Pancreas (tissue), 10 donors: ENCODE measurements around the gene MVD. TPM values are rescaled to one million over a fixed set of nuclear protein-coding genes. Genes with fewer than 3 reads are reported as not detected.

Experiments
- ATAC-seq, 4 donors: fragments of 200-7000 bp; cut with Tn5 transposase; one replicate each; pipeline versions ENCODE4 v1.8.0 to v1.9.1; 2020; ENCODE audit warnings: mild to moderate bottlenecking in 4 of 4, moderate library complexity in 4 of 4
- DNase-seq, 6 donors: peaks; one replicate each; pipeline ENCODE4 v3.0.0-alpha.2; 2020
- FAIRE-seq: peaks from 2 replicates; lab custom pipeline; 2012; peaks lifted over from hg19 to GRCh38; lab: Jason Lieb, UNC
- H3K27ac ChIP-seq, 4 donors: fragments of 200-600 bp; sonication (generic); 1 replicate in 3 of 4; 2 replicates in 1 of 4; pipeline versions ENCODE4 v1.5.0 to v1.8.0; 2020
- H3K27me3 ChIP-seq, 4 donors: fragments of 200-600 bp; one replicate each; pipeline ENCODE4 v1.8.0; 2021
- H3K36me3 ChIP-seq, 3 donors: fragments of 200-600 bp; sonication (generic) in 1 of 3; one replicate each; pipeline versions ENCODE4 v1.5.0 to v1.8.0; 2020 to 2021
- H3K4me1 ChIP-seq, 3 donors: fragments of 200-600 bp; one replicate each; pipeline ENCODE4 v1.8.0; 2021
- H3K4me3 ChIP-seq, 4 donors: fragments of 200-600 bp; sonication (generic) in 2 of 4; one replicate each; pipeline versions ENCODE4 v1.5.0 to v1.8.0; 2020 to 2021
- H3K9me3 ChIP-seq, 4 donors: fragments of 200-600 bp; one replicate each; pipeline ENCODE4 v1.8.0; 2021
- WGBS, 2 donors: extraction: QIAGEN DNeasy Blood & Tissue Kit; methylation state at CpG; one replicate each; pipeline ENCODE4 v1.1.7; 2013; 5-methylcytosine and 5-hydroxymethylcytosine counted together
- intact Hi-C, 3 donors: fragments of 100-400 bp; cut with DNase I; formaldehyde crosslinking; loops; one replicate each; pipeline versions ENCODE4 v1.11.1 to v1.14.2; 2022
- polyA plus RNA-seq, 2 donors: library from polyadenylated mRNA; stranded (reverse); fragments of 200-250 nt; gene quantifications; one replicate each; pipeline ENCODE4 v1.2.3, GENCODE V29; 2013
- total RNA-seq, 6 donors: library from RNA; stranded (reverse); fragmentation: NEBNext Ultra II Directional in 4 of 6; extraction: Animal tissue kit (Norgen Biotek cat#: 25700) in 4 of 6; gene quantifications; one replicate each; pipeline versions ENCODE4 v1.2.1 to v1.2.4, GENCODE V29; 2021 to 2023
- TF ChIP-seq, protein P1 (sequence below), 4 donors: fragments of 200-600 bp; sonication (generic) in 3 of 4; IDR thresholded peaks; one replicate each; pipeline versions ENCODE4 v1.5.0 to v1.8.0; 2021; ENCODE audit warnings: antibody characterized with exemption in 4 of 4
- donor health status: healthy with polysubstance abuse.
- donor health status: DM: no; HTN: no; CAD: no; lungs with moderate emphysema.
- donor health status: DM: no; HTN: no; CAD: no.
- donor health status: control.
- donor health status: control.
- donor health status: Bipolar disorder and iron deficiency.
- donor health status: DM: yes; HTN: yes; CAD: no.
- donor health status: DM: no; HTN: no; CAD: no.
- donor health status: DM: no; HTN: no; CAD: no.
- donor health status: DM: yes; HTN: yes; CAD: no.

The MVD gene
- total and polyA plus RNA-seq, 8 donors, result 12.7 to 46.6 (median 17.5) TPM

DNA sequence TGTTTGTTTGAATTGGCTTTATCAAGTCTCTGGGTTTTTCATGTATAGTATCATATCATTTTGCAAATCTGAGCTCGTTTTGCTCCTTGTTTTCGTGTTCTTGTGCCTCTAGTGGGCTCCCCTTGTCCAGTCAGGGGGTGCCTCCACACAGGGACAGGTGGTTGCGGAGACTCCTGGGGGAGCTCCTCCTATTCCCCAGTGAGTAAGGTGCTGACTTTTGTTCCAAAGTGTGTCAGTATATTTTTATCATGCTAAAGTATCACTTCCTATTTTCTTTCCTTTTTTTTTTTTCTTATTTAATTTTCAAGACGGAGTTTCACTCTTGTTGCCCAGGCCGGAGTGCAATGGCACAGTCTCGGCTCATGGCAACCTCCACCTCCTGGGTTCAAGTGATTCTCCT lies 54.8 kb downstream of the MVD start:
- no peak for FAIRE-seq
- no peak overlapping the region for H3K27ac ChIP-seq
- intact Hi-C loops, result no loop called here

GRCh38 chr16:88606148-88606757 lies 56.6 kb downstream of the MVD start:
- no peak for DNase-seq
- WGBS, 2 donors, result 88 to 91% methylated on average over 17 of the region's 17 CpGs
- TF ChIP-seq, protein P1, sequence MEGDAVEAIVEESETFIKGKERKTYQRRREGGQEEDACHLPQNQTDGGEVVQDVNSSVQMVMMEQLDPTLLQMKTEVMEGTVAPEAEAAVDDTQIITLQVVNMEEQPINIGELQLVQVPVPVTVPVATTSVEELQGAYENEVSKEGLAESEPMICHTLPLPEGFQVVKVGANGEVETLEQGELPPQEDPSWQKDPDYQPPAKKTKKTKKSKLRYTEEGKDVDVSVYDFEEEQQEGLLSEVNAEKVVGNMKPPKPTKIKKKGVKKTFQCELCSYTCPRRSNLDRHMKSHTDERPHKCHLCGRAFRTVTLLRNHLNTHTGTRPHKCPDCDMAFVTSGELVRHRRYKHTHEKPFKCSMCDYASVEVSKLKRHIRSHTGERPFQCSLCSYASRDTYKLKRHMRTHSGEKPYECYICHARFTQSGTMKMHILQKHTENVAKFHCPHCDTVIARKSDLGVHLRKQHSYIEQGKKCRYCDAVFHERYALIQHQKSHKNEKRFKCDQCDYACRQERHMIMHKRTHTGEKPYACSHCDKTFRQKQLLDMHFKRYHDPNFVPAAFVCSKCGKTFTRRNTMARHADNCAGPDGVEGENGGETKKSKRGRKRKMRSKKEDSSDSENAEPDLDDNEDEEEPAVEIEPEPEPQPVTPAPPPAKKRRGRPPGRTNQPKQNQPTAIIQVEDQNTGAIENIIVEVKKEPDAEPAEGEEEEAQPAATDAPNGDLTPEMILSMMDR (IDR thresholded peaks at IDR 0.05), result no peak
- Histone ChIP-seq H3K36me3 (peaks cover 0 to 44% (median 0%) of the 10 kb centered on the region in 3 donors), H3K4me1 (no peaks in the 10 kb centered on the region), H3K4me3 (no peak overlapping the region), H3K27ac (no peak overlapping the region), H3K9me3 (no peaks in the 10 kb centered on the region), H3K27me3 (no peaks in the 10 kb centered on the region)
- intact Hi-C loops, result no loop called here
- no peak for ATAC-seq
- no peak for FAIRE-seq

More for the DNA sequence above, 54.8 kb downstream of the MVD start:
- Histone ChIP-seq H3K9me3 (no peaks in the 10 kb centered on the region), H3K4me1 (no peaks in the 10 kb centered on the region), H3K27me3 (no peaks in the 10 kb centered on the region), H3K4me3 (no peak overlapping the region), H3K36me3 (peaks cover 0 to 28% (median 0%) of the 10 kb centered on the region in 3 donors)
- no peak for ATAC-seq
- no peak for DNase-seq
- TF ChIP-seq, protein P1 (IDR thresholded peaks at IDR 0.05), result no peak
- 88 to 90% methylated on average over 6 of the region's 6 CpGs for WGBS, 2 donors

- intact Hi-C loops, result no loop called here
- Histone ChIP-seq H3K27me3 (no peaks in the 10 kb centered on the region), H3K9me3 (no peaks in the 10 kb centered on the region), H3K4me1 (no peaks in the 10 kb centered on the region), H3K36me3 (peaks cover 0 to 48% (median 4%) of the 10 kb centered on the region in 3 donors), H3K4me3 (no peak overlapping the region), H3K27ac (no peak overlapping the region)
- TF ChIP-seq, protein P1 (IDR thresholded peaks at IDR 0.05), result no peak
- FAIRE-seq, result no peak
- ATAC-seq, result no peak
- DNase-seq, result no peak
- 82% methylated on average over 20 of the region's 20 CpGs for WGBS, 2 donors
Observed at GRCh38 chr16:88605186-88606147, 57.4 kb downstream of the MVD start.

DNA sequence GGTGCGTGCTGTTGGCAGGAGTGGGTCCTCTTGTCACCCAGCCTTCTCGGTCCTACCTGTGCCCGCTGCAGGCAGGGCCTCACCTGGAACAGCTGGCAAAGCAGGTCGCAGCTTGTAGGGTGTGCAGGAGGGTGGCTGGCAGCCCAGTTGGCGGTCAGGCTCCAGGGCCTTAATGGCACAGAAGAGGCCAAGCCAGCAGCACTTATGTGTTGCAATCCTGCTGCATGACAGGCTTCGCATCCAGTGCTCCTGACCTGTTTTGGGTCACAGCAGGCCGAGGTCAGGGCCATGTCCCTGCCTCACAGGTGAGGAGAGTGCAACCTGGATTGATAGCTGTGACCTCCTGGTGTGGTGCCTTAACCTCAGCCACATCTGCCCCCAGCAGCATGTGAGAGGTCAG lies 60.8 kb downstream of the MVD start:
- intact Hi-C loops, result no loop called here
- H3K27ac ChIP-seq, result no peak overlapping the region
- FAIRE-seq (no peak), DNase-seq (no peak), ATAC-seq (no peak)
- peaks cover 4 to 54% (median 12%) of the 10 kb centered on the region in 3 donors for H3K36me3 ChIP-seq
- whole genome bisulfite sequencing, 2 donors, result 89 to 93% methylated on average over 7 of the region's 7 CpGs
- H3K4me1 ChIP-seq, result no peaks in the 10 kb centered on the region
- no peaks in the 10 kb centered on the region for H3K9me3 ChIP-seq
- TF ChIP-seq, protein P1 (IDR thresholded peaks at IDR 0.05), result no peak
- H3K4me3 ChIP-seq, result no peak overlapping the region
- no peaks in the 10 kb centered on the region for H3K27me3 ChIP-seq

Other genes with a start within 250 kb of the MVD start
- 10 to 100 TPM; 14.2 to 20.4 (median 19.3) TPM for gene ZFPM1, start 209.8 kb downstream of the MVD start, total RNA-seq
- 10 to 100 TPM in 1 of 2 donors, 1 to 10 TPM in 1; 3.6 to 22.5 TPM for gene ZFPM1, start 209.8 kb downstream of the MVD start, polyA plus RNA-seq
- 10 to 100 TPM; 12.2 to 19.6 (median 16.6) TPM for gene ZC3H18, start 92.7 kb downstream of the MVD start, total RNA-seq
- 10 to 100 TPM; 19.1 to 27.6 TPM for gene ZC3H18, start 92.7 kb downstream of the MVD start, polyA plus RNA-seq
- not detected for gene IL17C, start 24.5 kb downstream of the MVD start, total RNA-seq
- under 1 TPM in 1 of 2 donors, not detected in 1; 0.14 TPM for gene IL17C, start 24.5 kb downstream of the MVD start, polyA plus RNA-seq
- gene CYBA, start 12.0 kb downstream of the MVD start, total RNA-seq, result 100 to 1,000 TPM in 2 of 6 donors, 10 to 100 TPM in 4; 38.0 to 135 (median 58.8) TPM
- gene CYBA, start 12.0 kb downstream of the MVD start, polyA plus RNA-seq, result 10 to 100 TPM; 63.3 to 85.9 TPM
- gene SNAI3, start 23.4 kb upstream of the MVD start, total RNA-seq, result 1 to 10 TPM in 1 of 6 donors, under 1 TPM in 5; 0.19 to 1.9 (median 0.69) TPM
- gene SNAI3, start 23.4 kb upstream of the MVD start, polyA plus RNA-seq, result 1 to 10 TPM in 1 of 2 donors, under 1 TPM in 1; 0.72 to 1.2 TPM
- gene RNF166, start 43.3 kb upstream of the MVD start, total RNA-seq, result 10 to 100 TPM in 4 of 6 donors, 1 to 10 TPM in 2; 9.7 to 18.0 (median 10.9) TPM
- gene RNF166, start 43.3 kb upstream of the MVD start, polyA plus RNA-seq, result 10 to 100 TPM; 23.4 to 40.9 TPM
- gene CTU2, start 43.4 kb upstream of the MVD start, total RNA-seq, result 10 to 100 TPM in 3 of 6 donors, 1 to 10 TPM in 3; 8.1 to 13.3 (median 10.0) TPM
- gene CTU2, start 43.4 kb upstream of the MVD start, polyA plus RNA-seq, result 10 to 100 TPM; 20.3 to 21.9 TPM
- gene PIEZO1, start 122.1 kb upstream of the MVD start, total RNA-seq, result 10 to 100 TPM; 16.3 to 72.0 (median 23.9) TPM
- 100 to 1,000 TPM; 189 to 255 TPM for gene PIEZO1, start 122.1 kb upstream of the MVD start, polyA plus RNA-seq
- gene CDT1, start 140.7 kb upstream of the MVD start, total RNA-seq, result 1 to 10 TPM in 4 of 6 donors, under 1 TPM in 2; 0.12 to 1.8 (median 1.4) TPM
- gene CDT1, start 140.7 kb upstream of the MVD start, polyA plus RNA-seq, result under 1 TPM; 0.30 to 0.35 TPM
- 10 to 100 TPM; 38.8 to 85.4 (median 61.6) TPM for gene APRT, start 148.8 kb upstream of the MVD start, total RNA-seq
- gene APRT, start 148.8 kb upstream of the MVD start, polyA plus RNA-seq, result 10 to 100 TPM; 82.7 to 88.2 TPM
- 10 to 100 TPM in 2 of 6 donors, 1 to 10 TPM in 4; 5.7 to 19.2 (median 7.2) TPM for gene GALNS, start 193.9 kb upstream of the MVD start, total RNA-seq
- 10 to 100 TPM; 18.0 to 26.1 TPM for gene GALNS, start 193.9 kb upstream of the MVD start, polyA plus RNA-seq
- 10 to 100 TPM; 16.0 to 35.5 (median 23.0) TPM for gene TRAPPC2L, start 194.0 kb upstream of the MVD start, total RNA-seq
- 10 to 100 TPM; 49.2 to 55.2 TPM for gene TRAPPC2L, start 194.0 kb upstream of the MVD start, polyA plus RNA-seq
- under 1 TPM in 3 of 6 donors, not detected in 3; 0.23 to 0.35 (median 0.24) TPM for gene PABPN1L, start 203.6 kb upstream of the MVD start, total RNA-seq
- under 1 TPM; 0.63 to 0.65 TPM for gene PABPN1L, start 203.6 kb upstream of the MVD start, polyA plus RNA-seq